Prostate gland (tissue), 2 donors: Measurements from ENCODE around the gene CDC27. TPM values are rescaled to one million over a fixed set of nuclear protein-coding genes. Genes with fewer than 3 reads are reported as not detected.
"Not testable (repeated sequence)": the region's sequence is repeated elsewhere in the genome, so short reads cannot be mapped to it uniquely, and the experiment has no call there.

ENCODE experiments used
- DNase-seq: peaks from one replicate; pipeline ENCODE4 v3.0.0-alpha.2; 2019; ENCODE audit warnings: low spot score
- H3K27ac ChIP-seq, 2 donors: fragments of 200-600 bp; sonication (generic); 2 replicates each; pipeline ENCODE4 v1.5.1; 2017 to 2019
- H3K27me3 ChIP-seq: fragments of 200-600 bp; sonication (generic); replicated peaks from 2 replicates; pipeline ENCODE4 v1.5.1; 2019; ENCODE audit not compliant: insufficient read depth
- H3K36me3 ChIP-seq, 2 donors: fragments of 200-600 bp; sonication (generic); 1 replicate in 1 of 2; 2 replicates in 1 of 2; pipeline versions ENCODE4 v1.5.1 to v1.8.1; 2017 to 2019
- H3K4me1 ChIP-seq: fragments of 200-600 bp; sonication (generic); replicated peaks from 2 replicates; pipeline ENCODE4 v1.5.1; 2019
- H3K4me3 ChIP-seq, 2 donors: fragments of 200-600 bp; sonication (generic); 2 replicates each; pipeline ENCODE4 v1.5.1; 2017 to 2019
- H3K9me3 ChIP-seq: fragments of 200-600 bp; sonication (generic); 2 replicates; pipeline ENCODE4 v1.5.1; 2017
- POLR2A ChIP-seq: fragments of 450-650 bp; IDR thresholded peaks from one replicate; pipeline ENCODE4 v1.6.1; 2016; ENCODE audit warnings: antibody characterized with exemption, mild to moderate bottlenecking
- POLR2AphosphoS5 ChIP-seq: sonication (generic); formaldehyde crosslinking; IDR thresholded peaks from one replicate; pipeline ENCODE4 v1.6.1; 2017; ENCODE audit warnings: antibody characterized with exemption
- WGBS: methylation state at CpG from one replicate; pipeline ENCODE4 v1.1.5; 2018; 5-methylcytosine and 5-hydroxymethylcytosine counted together
- intact Hi-C: fragments of 100-400 bp; cut with DNase I; formaldehyde crosslinking; loops from one replicate; pipeline ENCODE4 v1.14.2; 2022
- total RNA-seq, 2 donors: library from RNA; depleted of rRNA; stranded (reverse); fragments of >200 nt; gene quantifications; one replicate each; pipeline ENCODE4 v1.1.0, GENCODE V29; 2016
- TF ChIP-seq, protein P1 (sequence below), 4 experiments: fragments of 200-600 bp in 2 of 4; fragments of 450-650 bp in 2 of 4; sonication (generic) in 2 of 4; IDR thresholded peaks; 1 replicate in 3 of 4; 2 replicates in 1 of 4; pipeline ENCODE4 v1.5.1; 2016 to 2019; ENCODE audit warnings: antibody characterized with exemption in 4 of 4, mild to moderate bottlenecking in 2 of 4, moderate library complexity in 2 of 4

CDC27 gene
- total RNA-seq, 2 donors from 2014 or later = 32.2 to 76.9 TPM

DNA sequence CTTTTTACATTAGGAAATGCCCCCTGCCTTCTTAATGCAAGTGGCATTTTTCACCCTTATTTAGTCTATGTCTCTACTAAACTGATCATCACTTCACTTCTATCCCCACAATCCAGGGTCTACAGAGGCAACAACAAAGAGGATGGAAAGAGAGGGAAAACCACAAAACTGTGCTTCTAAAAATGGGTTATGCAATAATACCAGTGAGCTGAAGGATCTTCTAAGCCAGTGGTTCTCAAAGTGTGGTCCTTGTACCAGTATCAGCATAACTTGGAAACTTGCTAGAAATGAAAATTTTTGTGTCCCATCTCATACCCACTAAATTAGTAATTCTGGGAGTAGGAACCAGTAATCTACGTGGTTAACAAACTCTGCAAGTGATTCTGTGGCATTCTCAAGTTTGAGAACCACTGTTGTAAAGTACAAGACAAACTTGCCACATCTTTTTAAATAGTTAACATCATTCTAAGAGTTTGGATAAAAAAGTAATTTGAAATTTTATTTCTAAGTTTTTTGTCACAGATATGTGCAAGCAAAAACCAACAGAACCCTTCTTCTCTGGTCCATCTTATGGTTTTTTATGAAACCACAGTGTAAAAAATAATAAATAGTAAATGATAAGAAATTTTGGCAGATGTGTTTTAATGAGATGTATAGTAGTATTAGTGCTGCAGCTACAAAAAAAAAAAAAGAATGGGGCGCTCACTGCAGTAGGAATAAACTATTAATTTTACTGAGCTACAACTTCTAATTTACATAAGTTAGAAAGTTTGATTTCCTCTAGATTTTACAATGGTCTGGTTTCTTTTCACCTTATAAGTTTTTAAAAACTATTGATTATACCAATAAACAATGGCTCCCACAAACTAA lies 16.2 kb downstream of the CDC27 start:
- Histone ChIP-seq H3K4me3 (no peak overlapping the region), H3K4me1 (no peaks in the 10 kb centered on the region), H3K9me3 (no peaks in the 10 kb centered on the region), H3K36me3 (no peaks in the 10 kb centered on the region), H3K27ac (no peak overlapping the region), H3K27me3 (no peaks in the 10 kb centered on the region)
- TF ChIP-seq POLR2A (no peak), POLR2AphosphoS5 (no peak)
- TF ChIP-seq, protein P1, sequence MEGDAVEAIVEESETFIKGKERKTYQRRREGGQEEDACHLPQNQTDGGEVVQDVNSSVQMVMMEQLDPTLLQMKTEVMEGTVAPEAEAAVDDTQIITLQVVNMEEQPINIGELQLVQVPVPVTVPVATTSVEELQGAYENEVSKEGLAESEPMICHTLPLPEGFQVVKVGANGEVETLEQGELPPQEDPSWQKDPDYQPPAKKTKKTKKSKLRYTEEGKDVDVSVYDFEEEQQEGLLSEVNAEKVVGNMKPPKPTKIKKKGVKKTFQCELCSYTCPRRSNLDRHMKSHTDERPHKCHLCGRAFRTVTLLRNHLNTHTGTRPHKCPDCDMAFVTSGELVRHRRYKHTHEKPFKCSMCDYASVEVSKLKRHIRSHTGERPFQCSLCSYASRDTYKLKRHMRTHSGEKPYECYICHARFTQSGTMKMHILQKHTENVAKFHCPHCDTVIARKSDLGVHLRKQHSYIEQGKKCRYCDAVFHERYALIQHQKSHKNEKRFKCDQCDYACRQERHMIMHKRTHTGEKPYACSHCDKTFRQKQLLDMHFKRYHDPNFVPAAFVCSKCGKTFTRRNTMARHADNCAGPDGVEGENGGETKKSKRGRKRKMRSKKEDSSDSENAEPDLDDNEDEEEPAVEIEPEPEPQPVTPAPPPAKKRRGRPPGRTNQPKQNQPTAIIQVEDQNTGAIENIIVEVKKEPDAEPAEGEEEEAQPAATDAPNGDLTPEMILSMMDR (IDR thresholded peaks at IDR 0.05) = no peak
- intact Hi-C loops = no loop called here
- no peak for DNase-seq
- 89% methylated on average over 2 of the region's 2 CpGs for whole genome bisulfite sequencing

DNA sequence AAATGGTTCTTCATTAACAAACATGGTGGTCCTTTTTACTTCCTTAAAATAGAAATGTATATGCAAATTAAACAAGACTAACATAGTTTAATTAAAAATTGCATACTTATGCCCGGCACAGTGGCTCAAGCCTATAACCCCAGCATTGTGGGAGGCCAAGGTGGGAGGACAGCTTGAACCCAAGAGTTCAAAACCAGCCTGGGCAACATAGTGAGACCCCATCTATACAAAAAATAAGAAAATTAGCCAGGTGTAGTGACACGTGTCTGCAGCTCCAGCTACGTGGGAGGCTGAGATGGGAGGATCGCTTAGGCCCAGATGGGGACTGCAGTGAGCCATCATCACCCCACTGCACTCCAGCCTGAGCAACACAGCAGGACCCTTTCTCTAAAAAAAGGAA lies 18.4 kb downstream of the CDC27 start:
- H3K9me3 ChIP-seq = no peaks in the 10 kb centered on the region
- intact Hi-C loops = no loop called here
- H3K27ac ChIP-seq = no peak overlapping the region
- no peaks in the 10 kb centered on the region for H3K36me3 ChIP-seq
- no peaks in the 10 kb centered on the region for H3K4me1 ChIP-seq
- WGBS = 96% methylated on average over 4 of the region's 4 CpGs
- DNase-seq = no peak
- no peak overlapping the region for H3K4me3 ChIP-seq
- H3K27me3 ChIP-seq = no peaks in the 10 kb centered on the region
- TF ChIP-seq, protein P1 (IDR thresholded peaks at IDR 0.05) = no peak
- TF ChIP-seq POLR2AphosphoS5 (no peak), POLR2A (no peak)

DNA sequence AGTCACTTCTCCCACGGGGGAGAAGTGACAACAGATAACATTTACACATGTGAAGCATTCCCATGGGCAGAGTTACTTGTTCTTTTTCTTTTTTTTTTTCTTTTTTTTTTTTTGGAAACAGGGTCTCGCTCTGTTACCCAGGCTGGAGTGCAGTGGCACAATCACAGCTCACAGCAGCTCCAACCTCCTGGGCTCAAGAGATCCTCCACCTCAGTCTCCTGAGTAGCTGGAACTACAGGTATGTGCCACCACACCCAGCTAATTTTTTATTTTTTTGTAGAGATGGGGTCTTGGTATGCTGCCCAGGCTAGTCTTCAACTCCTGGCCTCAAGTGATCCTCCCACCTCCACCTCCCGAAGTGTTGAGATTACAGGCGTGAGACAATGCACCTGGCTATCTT lies 20.2 kb downstream of the CDC27 start:
- H3K27ac ChIP-seq, DNase-seq, H3K4me1 ChIP-seq: not testable (repeated sequence)

DNA sequence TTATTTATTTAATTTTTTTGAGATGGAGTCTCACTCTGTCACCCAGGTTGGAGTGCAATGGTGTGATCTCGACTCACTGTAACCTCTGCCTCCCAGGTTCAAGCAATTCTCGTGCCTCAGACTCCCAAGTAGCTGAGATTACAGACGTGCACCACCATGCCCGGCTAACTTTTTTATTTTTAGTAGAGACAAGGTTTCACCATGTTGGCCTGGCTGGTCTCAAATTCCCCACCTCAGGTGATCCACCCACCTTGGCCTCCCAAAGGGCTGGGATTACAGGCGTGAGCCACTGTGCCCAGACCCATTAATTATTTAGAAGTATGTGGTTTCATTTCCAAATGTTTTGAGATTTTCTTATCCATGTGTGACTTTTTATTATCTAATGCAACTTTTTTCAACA lies 22.2 kb downstream of the CDC27 start:
- DNase-seq, intact Hi-C loops, H3K36me3 ChIP-seq, H3K4me3 ChIP-seq, H3K27me3 ChIP-seq, H3K9me3 ChIP-seq, H3K27ac ChIP-seq, H3K4me1 ChIP-seq: not testable (repeated sequence)
- 90% methylated on average over 5 of the region's 5 CpGs for WGBS

More for the DNA sequence above, 20.2 kb downstream of the CDC27 start:
- WGBS = 85% methylated on average over 4 of the region's 4 CpGs
- H3K36me3 ChIP-seq, H3K4me3 ChIP-seq, H3K27me3 ChIP-seq, H3K9me3 ChIP-seq, intact Hi-C loops: not testable (repeated sequence)

DNA sequence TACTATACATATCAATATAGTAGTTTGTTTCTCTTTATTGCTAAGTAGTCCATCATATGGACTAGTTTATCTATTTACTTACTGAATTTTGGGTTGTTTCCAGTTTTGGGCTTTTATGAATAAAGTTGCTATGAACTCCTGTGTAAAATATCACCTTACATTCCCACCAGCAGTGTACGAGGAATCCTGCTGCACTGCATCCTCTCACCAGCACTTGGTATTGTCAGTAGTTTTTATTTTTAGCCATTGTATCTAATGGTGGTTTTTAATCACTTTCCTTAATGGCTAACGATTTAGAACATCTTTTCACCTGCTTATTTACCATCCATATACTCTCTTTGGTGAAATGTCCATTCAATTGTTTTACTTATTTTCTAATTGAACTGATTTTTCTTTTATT lies 24.0 kb downstream of the CDC27 start:
- WGBS = 82% methylated on average over 2 of the region's 2 CpGs
- no peaks in the 10 kb centered on the region for H3K36me3 ChIP-seq
- intact Hi-C loops = no loop called here
- no peaks in the 10 kb centered on the region for H3K9me3 ChIP-seq
- H3K27me3 ChIP-seq = no peaks in the 10 kb centered on the region
- no peak for DNase-seq
- H3K4me3 ChIP-seq = no peak overlapping the region
- TF ChIP-seq, protein P1 (IDR thresholded peaks at IDR 0.05) = no peak
- no peak for TF ChIP-seq POLR2AphosphoS5
- no peak for TF ChIP-seq POLR2A
- H3K27ac ChIP-seq = no peak overlapping the region
- no peaks in the 10 kb centered on the region for H3K4me1 ChIP-seq

DNA sequence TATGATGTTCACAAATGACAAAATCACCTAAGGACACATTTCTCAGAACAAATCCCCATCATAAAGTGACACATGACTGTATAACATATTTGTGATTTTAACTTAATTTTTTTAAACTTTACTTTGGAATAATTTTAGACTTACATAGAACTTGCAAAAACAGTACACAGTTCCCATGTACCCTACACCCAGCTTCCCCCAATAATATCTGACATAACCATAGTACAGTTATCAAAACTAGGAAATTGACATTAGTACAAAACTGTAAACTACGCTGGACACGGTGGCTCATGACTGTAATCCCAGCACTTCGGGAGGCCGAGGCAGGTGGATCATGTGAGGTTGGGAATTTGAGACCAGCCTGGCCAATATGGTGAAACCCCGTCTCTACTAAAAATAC lies 24.8 kb downstream of the CDC27 start:
- no peaks in the 10 kb centered on the region for H3K9me3 ChIP-seq
- intact Hi-C loops = no loop called here
- DNase-seq = no peak
- TF ChIP-seq POLR2AphosphoS5 = no peak
- TF ChIP-seq POLR2A = no peak
- TF ChIP-seq, protein P1 (IDR thresholded peaks at IDR 0.05) = no peak
- H3K27ac ChIP-seq = no peak overlapping the region
- no peak overlapping the region for H3K4me3 ChIP-seq
- H3K36me3 ChIP-seq = no peaks in the 10 kb centered on the region
- H3K27me3 ChIP-seq = no peaks in the 10 kb centered on the region
- H3K4me1 ChIP-seq = no peaks in the 10 kb centered on the region
- WGBS = 96% methylated on average over 5 of the region's 5 CpGs
